GM21423 (cell line): ENCODE measurements around the gene CEBPA.
"Not testable (repeated sequence)": the region's sequence is repeated elsewhere in the genome, so short reads cannot be mapped to it uniquely, and the experiment has no call there.

Experiments
- ATAC-seq: cut with Tn5 transposase; IDR thresholded peaks from one replicate; pipeline ENCODE4 v1.9.1; 2021; ENCODE audit warnings: mild to moderate bottlenecking, moderate library complexity; ENCODE audit not compliant: unreplicated experiment

The CEBPA gene

GRCh38 chr19:33325920-33326319 is 23.6 kb upstream of the CEBPA start:
- ATAC-seq, result no peak

- no peak for ATAC-seq
Observed at GRCh38 chr19:33324628-33325027, 22.3 kb upstream of the CEBPA start.

- ATAC-seq, result no peak
Observed at GRCh38 chr19:33323093-33323820, 20.9 kb upstream of the CEBPA start.

DNA sequence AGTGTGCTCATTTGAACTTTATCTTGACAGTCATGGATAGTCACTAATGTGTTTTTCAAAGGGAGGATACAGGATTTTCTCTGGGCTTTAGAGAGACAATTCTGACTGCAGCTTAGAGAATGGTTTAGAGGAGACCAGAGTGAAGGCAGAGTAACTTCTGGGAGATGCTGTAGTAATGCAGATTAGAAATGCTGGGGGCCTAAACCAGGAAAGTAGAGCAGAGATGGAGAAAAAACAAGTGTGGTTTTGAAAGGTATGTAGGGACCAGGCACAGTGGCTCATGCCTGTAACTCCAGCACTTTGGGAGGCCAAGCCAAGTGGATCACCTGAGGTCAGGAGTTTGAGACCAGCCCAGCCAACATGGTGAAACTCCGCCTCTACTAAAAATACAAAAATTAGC is 18.3 kb upstream of the CEBPA start:
- ATAC-seq, result no peak

DNA sequence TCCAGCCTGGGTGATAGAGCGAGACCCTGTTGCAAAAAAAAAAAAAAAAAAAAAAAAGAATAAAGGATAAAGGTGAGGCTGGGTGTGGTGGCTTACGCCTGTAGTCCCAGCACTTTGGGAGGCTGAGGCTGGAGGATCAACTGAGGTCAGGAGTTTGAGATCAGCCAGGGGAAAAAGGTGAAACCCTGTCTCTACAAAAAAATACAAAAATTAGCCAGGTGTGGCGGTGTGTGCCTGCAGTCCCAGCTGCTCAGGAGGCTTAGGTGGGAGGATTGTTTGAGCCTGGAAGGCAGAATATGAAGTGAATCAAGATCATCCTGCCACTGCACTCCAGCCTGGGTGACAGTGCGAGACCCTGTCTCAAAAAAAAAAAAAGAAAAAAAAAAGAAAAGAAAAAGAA is 15.7 kb upstream of the CEBPA start:
- not testable (repeated sequence) for ATAC-seq

DNA sequence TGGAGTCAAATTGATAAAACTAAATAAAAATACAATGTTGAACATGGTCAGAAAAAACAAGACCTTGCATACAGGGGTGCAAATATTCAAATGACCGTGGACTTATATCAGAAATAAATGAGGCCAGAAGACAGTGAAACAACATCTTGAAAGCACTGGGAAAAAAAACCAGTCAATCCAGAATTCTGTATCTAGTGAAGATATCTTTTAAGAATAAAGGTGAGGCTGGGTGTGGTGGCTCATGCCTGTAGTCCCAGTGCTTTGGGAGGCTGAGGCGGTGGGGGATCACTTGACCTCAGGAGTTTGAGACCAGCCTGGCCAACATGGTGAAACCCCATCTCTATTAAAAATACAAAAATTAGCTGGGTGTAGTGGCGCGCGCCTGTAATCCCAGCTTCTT is 15.2 kb upstream of the CEBPA start:
- ATAC-seq, result no peak

GRCh38 chr19:33316541-33317264 is 14.4 kb upstream of the CEBPA start:
- no peak for ATAC-seq

GRCh38 chr19:33312808-33313207 is 10.5 kb upstream of the CEBPA start:
- ATAC-seq, result not testable (repeated sequence)

DNA sequence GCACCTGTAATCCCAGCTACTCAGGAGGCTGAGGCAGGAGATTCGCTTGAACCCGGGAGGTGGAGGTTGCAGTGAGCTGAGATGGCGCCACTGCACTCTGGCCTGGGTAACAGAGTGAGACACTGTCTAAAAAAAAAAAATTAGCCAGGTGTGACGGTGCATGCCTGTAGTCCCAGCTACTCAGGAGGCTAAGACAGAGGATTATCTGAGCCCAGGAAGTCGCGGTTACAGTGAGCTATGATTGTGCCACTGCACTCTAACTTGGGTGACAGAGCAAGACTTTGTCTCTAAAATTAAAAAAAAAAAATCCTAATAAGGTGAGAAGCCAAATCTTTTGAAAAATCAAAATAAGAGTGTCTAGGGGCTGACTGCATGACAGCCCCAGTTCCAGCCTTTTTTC is 9.7 kb upstream of the CEBPA start:
- ATAC-seq, result no peak

DNA sequence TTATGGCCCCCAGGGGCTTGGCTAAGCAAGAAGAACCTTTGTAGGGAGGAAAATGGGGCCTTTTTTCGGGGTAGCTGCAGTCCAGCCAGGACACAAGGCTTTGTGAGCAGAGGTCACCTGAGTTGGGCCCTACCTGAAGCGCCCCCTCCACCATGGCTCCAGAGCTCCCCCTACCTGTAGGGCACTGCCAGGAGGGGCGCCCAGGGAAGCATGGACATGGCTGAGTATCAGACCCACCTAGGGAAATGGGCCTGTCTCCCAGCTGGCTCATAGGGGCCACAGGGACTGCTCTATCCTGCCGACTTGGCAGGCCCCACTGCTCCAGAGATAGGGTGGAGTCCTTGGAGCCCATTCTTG is 9.0 kb upstream of the CEBPA start:
- no peak for ATAC-seq

DNA sequence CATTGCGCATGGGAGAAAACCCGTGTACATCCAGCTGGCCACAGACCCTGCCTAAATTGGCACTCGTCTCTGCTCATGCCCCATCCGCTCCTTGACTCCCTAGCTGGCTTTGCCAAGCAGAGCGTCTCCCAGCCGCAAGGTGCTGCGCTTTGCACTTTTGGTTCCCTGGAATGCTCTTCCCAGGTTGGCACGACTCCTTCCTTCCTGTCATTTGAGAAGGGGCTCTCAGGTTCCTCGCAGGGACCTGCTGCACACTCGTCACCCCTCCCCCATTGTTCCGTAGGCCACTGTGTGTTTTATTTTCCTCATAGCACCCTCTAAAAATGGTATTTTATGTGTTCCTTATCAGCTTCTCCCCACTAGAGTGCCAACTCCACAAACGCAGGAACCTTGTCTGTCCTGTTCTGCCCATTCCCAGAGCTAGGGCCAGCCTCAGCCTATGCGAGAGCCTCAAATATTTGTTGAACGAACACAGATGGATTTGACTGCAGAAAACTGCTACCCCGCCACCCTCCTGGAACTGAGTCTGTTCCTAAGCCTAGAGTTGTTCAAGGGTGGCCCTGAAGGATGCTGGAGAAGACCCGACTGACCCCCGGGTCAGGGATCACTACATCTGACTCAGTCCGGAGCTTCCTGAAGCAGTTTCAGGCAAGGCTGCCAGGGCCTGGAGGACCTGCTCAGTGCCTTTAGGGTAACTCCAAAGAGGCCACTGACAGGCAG is 8.4 kb upstream of the CEBPA start:
- no peak for ATAC-seq

GRCh38 chr19:33309826-33310225 is 7.5 kb upstream of the CEBPA start:
- no peak for ATAC-seq

DNA sequence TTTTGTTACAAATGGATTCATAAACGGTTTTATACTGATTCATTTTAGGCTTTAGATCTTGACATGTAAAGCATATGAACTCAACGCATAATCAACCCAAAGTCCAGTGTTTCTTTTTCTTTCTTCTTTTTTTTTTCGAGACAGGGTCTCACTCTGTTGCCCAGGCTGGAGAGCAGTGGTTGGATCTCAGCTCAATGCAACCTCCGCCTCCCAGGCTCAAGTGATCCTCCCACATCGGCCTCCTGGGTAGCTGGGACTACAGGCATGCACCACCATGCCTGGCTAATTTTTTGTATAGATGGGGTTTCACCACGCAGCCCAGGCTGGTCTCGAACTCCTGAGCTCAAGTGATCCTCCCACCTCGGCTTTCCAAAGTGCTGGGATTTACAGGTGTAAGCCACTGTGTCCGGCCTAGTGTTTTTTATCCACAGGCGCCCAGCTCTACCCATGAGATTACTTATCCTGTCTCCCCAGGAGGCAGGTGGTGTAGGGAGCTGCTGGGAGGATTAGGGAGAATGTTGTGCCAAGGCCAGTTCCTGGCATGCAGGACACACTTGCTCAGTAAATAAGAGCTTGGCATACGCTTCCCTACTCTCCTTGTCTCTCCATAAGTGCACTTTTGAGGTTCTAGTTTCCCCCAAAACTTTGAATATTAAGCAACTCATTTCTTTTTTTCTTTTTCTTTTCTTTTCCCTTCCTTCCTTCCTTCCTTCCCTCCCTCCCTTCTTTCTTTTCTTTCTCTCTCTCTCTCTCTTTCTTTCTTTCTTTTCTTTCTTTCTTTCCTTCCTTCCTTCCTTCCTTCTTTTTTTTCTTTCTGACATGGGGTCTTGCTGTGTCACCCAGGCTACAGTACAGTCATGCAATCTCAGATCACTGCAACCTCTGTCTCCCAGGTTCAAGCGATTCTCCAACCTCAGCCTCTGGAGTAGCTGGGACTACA is 4.8 kb upstream of the CEBPA start:
- ATAC-seq, result no peak

DNA sequence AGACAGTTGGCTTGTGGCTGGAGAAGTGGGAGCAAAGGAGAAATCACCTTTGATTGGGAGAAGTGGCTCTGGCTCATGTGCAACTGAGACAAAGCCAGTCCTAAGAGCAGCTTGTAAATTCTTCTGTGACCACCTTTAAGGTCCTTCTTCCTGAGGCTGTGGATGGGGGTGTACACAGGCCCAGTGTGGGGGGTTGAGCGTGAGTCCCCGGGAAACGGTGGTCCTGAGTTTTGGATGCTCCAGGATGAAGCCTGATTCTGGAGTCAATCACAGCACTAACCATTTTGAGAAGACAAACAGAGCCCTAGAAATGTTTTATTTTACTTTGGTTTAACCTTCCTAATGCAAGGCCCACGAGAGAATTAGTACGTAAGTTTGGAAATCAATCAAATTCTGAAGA is 3.9 kb upstream of the CEBPA start:
- no peak for ATAC-seq

DNA sequence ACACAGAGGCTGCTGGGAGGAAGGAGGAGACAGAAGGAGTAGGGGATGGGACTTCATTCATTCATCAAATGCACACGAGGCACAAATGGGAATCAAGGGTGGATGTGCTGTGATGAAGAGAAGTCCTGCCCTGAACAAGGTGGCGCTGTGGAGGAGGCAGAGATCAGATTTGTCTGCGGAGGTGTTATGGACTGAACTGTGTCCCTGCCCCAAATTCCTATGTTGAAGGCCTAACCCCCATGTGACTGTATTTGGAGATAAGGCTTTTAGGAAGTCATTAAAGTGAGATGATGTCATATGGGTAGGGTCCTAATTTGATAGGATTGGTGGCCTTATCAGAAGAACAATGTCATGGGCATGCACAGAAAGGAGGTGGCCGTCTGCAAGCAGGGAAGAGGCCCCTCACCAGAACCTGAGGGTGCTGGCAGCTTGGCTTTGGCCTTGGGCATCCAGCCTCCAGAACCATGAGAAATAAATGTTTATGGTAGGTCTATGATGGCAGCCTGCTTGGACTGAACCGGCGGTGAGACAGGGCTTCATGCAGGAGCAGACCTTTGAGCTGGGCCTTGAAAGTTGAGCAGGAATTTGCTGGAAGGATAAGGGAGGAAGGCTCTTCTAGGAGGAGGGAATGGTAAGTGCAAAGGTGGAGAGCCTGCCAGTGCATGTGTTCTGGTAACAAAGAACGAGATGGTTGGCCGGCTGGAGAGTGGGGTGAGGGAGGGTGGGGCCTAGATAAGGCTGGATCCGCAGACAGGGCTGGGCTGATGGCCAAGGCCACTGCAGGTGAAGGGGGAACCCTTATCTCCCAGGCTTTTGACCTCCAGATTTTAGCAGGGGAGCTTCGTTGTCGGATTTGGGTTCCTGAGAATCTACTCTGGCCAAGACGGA is 2.7 kb upstream of the CEBPA start:
- ATAC-seq, result no peak

GRCh38 chr19:33304371-33304759 is 2.0 kb upstream of the CEBPA start:
- ATAC-seq, result no peak

DNA sequence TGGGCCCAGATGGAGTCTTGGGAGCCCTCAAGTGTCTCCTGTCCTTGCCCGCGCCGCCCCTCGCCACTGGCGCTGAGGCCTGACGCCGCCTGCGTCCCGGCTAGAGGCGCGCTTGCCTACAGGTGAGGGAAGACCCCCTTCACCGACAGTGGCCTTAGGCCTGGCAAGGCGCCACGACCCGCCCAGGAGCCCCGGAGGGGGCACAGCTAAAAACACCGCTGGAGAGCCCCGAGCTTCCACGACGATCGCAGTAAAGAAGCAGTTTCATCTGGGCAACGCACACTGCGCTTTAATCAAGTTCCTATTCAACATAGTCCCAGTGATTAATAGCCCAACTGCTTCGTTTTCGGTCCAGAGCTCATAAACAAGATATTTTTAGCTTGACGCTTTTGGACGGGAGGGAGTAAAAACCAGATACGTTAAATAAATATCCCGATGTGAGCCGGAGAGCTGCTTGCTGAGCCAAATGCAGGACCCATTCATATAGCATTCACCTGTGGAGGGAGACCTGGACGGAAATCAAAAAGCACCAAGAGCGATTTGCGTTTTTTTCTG is 1.5 kb upstream of the CEBPA start:
- no peak for ATAC-seq

- peak; percentile 11 for ATAC-seq
Observed at GRCh38 chr19:33302974-33303790, 848 bp upstream of the CEBPA start.

DNA sequence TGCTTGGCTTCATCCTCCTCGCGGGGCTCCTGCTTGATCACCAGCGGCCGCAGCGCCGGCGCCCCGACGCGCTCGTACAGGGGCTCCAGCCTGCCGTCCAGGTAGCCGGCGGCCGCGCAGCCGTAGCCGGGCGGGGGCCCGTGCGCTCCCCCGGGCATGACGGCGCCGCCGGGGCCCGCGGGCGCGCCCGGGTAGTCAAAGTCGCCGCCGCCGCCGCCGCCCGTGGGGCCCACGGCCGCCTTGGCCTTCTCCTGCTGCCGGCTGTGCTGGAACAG is 497 bp downstream of the CEBPA start:
- ATAC-seq, result no peak
